Measurements from ENCODE around the gene KIF5A. TPM values are rescaled to one million over a fixed set of nuclear protein-coding genes. Genes with fewer than 3 reads are reported as not detected.
"Not testable (repeated sequence)": the region's sequence is repeated elsewhere in the genome, so short reads cannot be mapped to it uniquely, and the experiment has no call there.

Gene KIF5A
- total RNA-seq, 2 experiments from 2014 or later = 1.9 to 2.1 TPM

- ATAC-seq (no peak), DNase-seq (no peak)
- peaks cover 74% of the 10 kb centered on the region for H3K27me3 Mint-ChIP-seq
- H3K4me1 Mint-ChIP-seq = peaks cover 11% of the 10 kb centered on the region
- no peak overlapping the region for H3K4me3 Mint-ChIP-seq
- CTCF ChIA-PET = interaction anchor here (1.0 to 10.7 kb wide), 5 partner anchors 10 to 31 kb away, joined by 3 to 148 read pairs (median 4); partner anchors contain the start of genes B4GALNT1 and PIP4K2C
- no peak overlapping the region for H3K27ac Mint-ChIP-seq
- H3K9me3 Mint-ChIP-seq (ENCODE audit: low read depth) = no peaks in the 10 kb centered on the region
- H3K36me3 Mint-ChIP-seq = no peaks in the 10 kb centered on the region
Observed at GRCh38 chr12:57613427-57614109, 63.7 kb downstream of the KIF5A start.

GRCh38 chr12:57614178-57614947 is 64.5 kb downstream of the KIF5A start:
- H3K4me3 Mint-ChIP-seq = no peak overlapping the region
- no peaks in the 10 kb centered on the region for H3K9me3 Mint-ChIP-seq (ENCODE audit: low read depth)
- DNase-seq (no peak), ATAC-seq (peak; percentile 31)
- H3K4me1 Mint-ChIP-seq = peaks cover 13% of the 10 kb centered on the region
- CTCF ChIA-PET = interaction anchor here (1.0 to 10.7 kb wide), 4 partner anchors 13 to 32 kb away, joined by 3 to 148 read pairs (median 6); partner anchors contain the start of genes B4GALNT1 and PIP4K2C
- no peak overlapping the region for H3K27ac Mint-ChIP-seq
- H3K36me3 Mint-ChIP-seq = no peaks in the 10 kb centered on the region
- H3K27me3 Mint-ChIP-seq = peaks cover 82% of the 10 kb centered on the region

GRCh38 chr12:57614948-57615500 is 65.2 kb downstream of the KIF5A start:
- DNase-seq (no peak), ATAC-seq (no peak)
- Mint-ChIP-seq H3K9me3 (ENCODE audit: low read depth) (no peaks in the 10 kb centered on the region), H3K27me3 (peaks cover 88% of the 10 kb centered on the region), H3K36me3 (no peaks in the 10 kb centered on the region), H3K27ac (no peak overlapping the region), H3K4me1 (peaks cover 14% of the 10 kb centered on the region), H3K4me3 (no peak overlapping the region)
- CTCF ChIA-PET = interaction anchor here (1.3 to 10.7 kb wide), 4 partner anchors 9 to 32 kb away, joined by 3 to 148 read pairs (median 6); partner anchors contain the start of gene B4GALNT1

- DNase-seq = no peak
- H3K27ac Mint-ChIP-seq = no peak overlapping the region
- ATAC-seq = no peak
- CTCF ChIA-PET = interaction anchor here (1.1 to 10.7 kb wide), 5 partner anchors 9 to 33 kb away, joined by 3 to 148 read pairs (median 3); partner anchors contain the start of gene DTX3
- peaks cover 90% of the 10 kb centered on the region for H3K27me3 Mint-ChIP-seq
- H3K36me3 Mint-ChIP-seq = no peaks in the 10 kb centered on the region
- no peaks in the 10 kb centered on the region for H3K9me3 Mint-ChIP-seq (ENCODE audit: low read depth)
- H3K4me1 Mint-ChIP-seq = peaks cover 15% of the 10 kb centered on the region
- H3K4me3 Mint-ChIP-seq = no peak overlapping the region
Observed at GRCh38 chr12:57615637-57616036, 65.8 kb downstream of the KIF5A start.

- DNase-seq (no peak), ATAC-seq (no peak)
- H3K4me3 Mint-ChIP-seq = no peak overlapping the region
- H3K4me1 Mint-ChIP-seq = peaks cover 22% of the 10 kb centered on the region
- CTCF ChIA-PET = interaction anchor here (1.1 to 10.7 kb wide), 4 partner anchors 10 to 34 kb away, joined by 3 to 148 read pairs (median 3); partner anchors contain the start of gene DTX3
- no peak overlapping the region for H3K27ac Mint-ChIP-seq
- no peaks in the 10 kb centered on the region for H3K36me3 Mint-ChIP-seq
- peaks cover 95% of the 10 kb centered on the region for H3K27me3 Mint-ChIP-seq
- no peaks in the 10 kb centered on the region for H3K9me3 Mint-ChIP-seq (ENCODE audit: low read depth)
Observed at GRCh38 chr12:57616383-57617101, 66.7 kb downstream of the KIF5A start.

- no peak for ATAC-seq
- Mint-ChIP-seq H3K36me3 (no peaks in the 10 kb centered on the region), H3K27me3 (peaks cover 97% of the 10 kb centered on the region), H3K4me3 (no peak overlapping the region), H3K9me3 (ENCODE audit: low read depth) (no peaks in the 10 kb centered on the region), H3K27ac (no peak overlapping the region), H3K4me1 (peaks cover 29% of the 10 kb centered on the region)
- CTCF ChIA-PET = interaction anchor here (10.7 kb wide), 1 partner anchor 35 kb away, joined by 148 read pairs; no protein-coding TSS in a partner anchor
- DNase-seq = no peak
Observed at GRCh38 chr12:57617942-57618341, 68.1 kb downstream of the KIF5A start.

- H3K36me3 Mint-ChIP-seq; H3K9me3 Mint-ChIP-seq (ENCODE audit: low read depth); ATAC-seq; H3K4me3 Mint-ChIP-seq; DNase-seq; H3K27ac Mint-ChIP-seq: not testable (repeated sequence)
- H3K4me1 Mint-ChIP-seq = peaks cover 29% of the 10 kb centered on the region
- CTCF ChIA-PET = interaction anchor here (10.7 kb wide), 1 partner anchor 36 kb away, joined by 148 read pairs; no protein-coding TSS in a partner anchor
- H3K27me3 Mint-ChIP-seq = peaks cover 97% of the 10 kb centered on the region
Observed at GRCh38 chr12:57618431-57618830, 68.6 kb downstream of the KIF5A start.

- Mint-ChIP-seq H3K27me3 (peaks cover 98% of the 10 kb centered on the region), H3K4me3 (no peak overlapping the region), H3K4me1 (peaks cover 28% of the 10 kb centered on the region), H3K36me3 (no peaks in the 10 kb centered on the region), H3K27ac (no peak overlapping the region), H3K9me3 (ENCODE audit: low read depth) (no peaks in the 10 kb centered on the region)
- ATAC-seq (no peak), DNase-seq (no peak)
- CTCF ChIA-PET = interaction anchor here (0.9 to 10.7 kb wide), 8 partner anchors 10 to 160 kb away, joined by 3 to 148 read pairs (median 7); partner anchors contain the start of genes B4GALNT1 and GLI1
Observed at GRCh38 chr12:57618966-57619433, 69.2 kb downstream of the KIF5A start.

GRCh38 chr12:57619434-57620244 is 69.8 kb downstream of the KIF5A start:
- Mint-ChIP-seq H3K4me3 (no peak overlapping the region), H3K27ac (no peak overlapping the region), H3K36me3 (no peaks in the 10 kb centered on the region), H3K27me3 (peaks cover 97% of the 10 kb centered on the region), H3K9me3 (ENCODE audit: low read depth) (no peaks in the 10 kb centered on the region), H3K4me1 (peaks cover 24% of the 10 kb centered on the region)
- no peak for DNase-seq
- no peak for ATAC-seq
- CTCF ChIA-PET = interaction anchor here (0.9 to 10.7 kb wide), 14 partner anchors 10 to 160 kb away, joined by 3 to 148 read pairs (median 6); partner anchors contain the start of genes B4GALNT1 and GLI1

- Mint-ChIP-seq H3K9me3 (ENCODE audit: low read depth) (no peaks in the 10 kb centered on the region), H3K36me3 (no peaks in the 10 kb centered on the region), H3K4me3 (peak overlapping the region; percentile 54), H3K27me3 (peaks cover 98% of the 10 kb centered on the region), H3K27ac (no peak overlapping the region), H3K4me1 (peaks cover 24% of the 10 kb centered on the region)
- DNase-seq (no peak), ATAC-seq (no peak)
- CTCF ChIA-PET = interaction anchor here (0.8 to 10.7 kb wide), 22 partner anchors 9 to 161 kb away, joined by 3 to 148 read pairs (median 6); partner anchors contain the start of genes ARHGEF25, B4GALNT1, DCTN2 and DTX3
Observed at GRCh38 chr12:57620245-57620935, 70.5 kb downstream of the KIF5A start.

GRCh38 chr12:57620936-57621496 is 71.2 kb downstream of the KIF5A start:
- no peaks in the 10 kb centered on the region for H3K9me3 Mint-ChIP-seq (ENCODE audit: low read depth)
- ATAC-seq (peak; percentile 21), DNase-seq (no peak)
- no peak overlapping the region for H3K27ac Mint-ChIP-seq
- H3K27me3 Mint-ChIP-seq = peaks cover 98% of the 10 kb centered on the region
- no peaks in the 10 kb centered on the region for H3K36me3 Mint-ChIP-seq
- H3K4me1 Mint-ChIP-seq = peaks cover 24% of the 10 kb centered on the region
- CTCF ChIA-PET = interaction anchor here (0.8 to 10.7 kb wide), 19 partner anchors 9 to 162 kb away, joined by 3 to 148 read pairs (median 6); partner anchors contain the start of genes ARHGEF25, B4GALNT1, DCTN2 and DTX3
- peak overlapping the region; percentile 54 for H3K4me3 Mint-ChIP-seq

Data from activated CD8-positive, alpha-beta memory T cell treated with anti-CD3 and anti-CD28 coated beads, Interleukin-2, amount 10 ng/mL, durations not matched to agents 7 days and 5 days (primary cell).